ENCODE measurements around the gene CCNC.

DNA sequence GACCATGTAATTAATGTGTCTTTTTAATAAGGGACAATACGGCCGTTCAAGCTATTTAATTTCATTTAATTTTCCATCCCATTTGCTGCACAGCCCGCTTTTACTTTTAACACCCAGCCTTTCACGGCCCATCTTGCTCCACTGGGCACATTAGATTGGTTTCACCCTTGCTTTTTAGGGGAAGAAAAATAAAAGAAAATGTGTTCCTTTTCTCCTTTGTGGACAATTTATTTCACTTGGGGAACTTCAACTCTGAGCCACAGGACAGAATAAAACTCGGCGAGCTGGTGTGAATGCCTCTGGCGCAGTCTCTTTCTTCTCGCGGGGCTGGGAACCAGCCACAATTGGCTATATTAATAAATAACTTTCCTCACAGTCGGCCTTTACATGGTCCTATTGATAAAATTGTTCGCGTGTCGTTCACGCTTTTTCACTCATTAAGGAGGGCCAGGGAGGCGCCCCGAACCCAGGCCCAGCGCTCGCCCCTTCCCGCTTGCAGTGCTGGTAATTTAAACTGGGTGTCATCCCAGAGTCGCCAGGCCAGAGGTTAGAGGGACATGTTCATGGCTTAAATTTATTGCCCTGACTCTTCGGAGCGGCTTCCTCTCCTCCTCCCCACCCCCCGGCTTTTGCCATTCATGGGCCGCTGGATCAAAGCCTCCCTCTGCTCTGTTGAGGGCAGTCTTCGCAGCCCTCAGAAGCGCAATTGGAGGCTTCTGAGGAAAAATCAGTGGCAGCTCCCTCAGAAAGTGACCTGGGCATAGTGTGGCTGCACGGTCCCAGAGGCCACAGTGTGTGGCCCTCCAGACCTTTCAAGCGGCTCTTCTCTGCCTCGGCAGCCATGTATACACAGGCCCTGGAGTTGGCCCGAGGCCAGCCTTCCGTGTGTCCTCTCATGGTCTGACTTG, 36.0 kb upstream of the CCNC start:
- TF ChIP-seq POLR2AphosphoS5 (IDR thresholded peaks at IDR 0.05): no peak
- TF ChIP-seq, protein P1, sequence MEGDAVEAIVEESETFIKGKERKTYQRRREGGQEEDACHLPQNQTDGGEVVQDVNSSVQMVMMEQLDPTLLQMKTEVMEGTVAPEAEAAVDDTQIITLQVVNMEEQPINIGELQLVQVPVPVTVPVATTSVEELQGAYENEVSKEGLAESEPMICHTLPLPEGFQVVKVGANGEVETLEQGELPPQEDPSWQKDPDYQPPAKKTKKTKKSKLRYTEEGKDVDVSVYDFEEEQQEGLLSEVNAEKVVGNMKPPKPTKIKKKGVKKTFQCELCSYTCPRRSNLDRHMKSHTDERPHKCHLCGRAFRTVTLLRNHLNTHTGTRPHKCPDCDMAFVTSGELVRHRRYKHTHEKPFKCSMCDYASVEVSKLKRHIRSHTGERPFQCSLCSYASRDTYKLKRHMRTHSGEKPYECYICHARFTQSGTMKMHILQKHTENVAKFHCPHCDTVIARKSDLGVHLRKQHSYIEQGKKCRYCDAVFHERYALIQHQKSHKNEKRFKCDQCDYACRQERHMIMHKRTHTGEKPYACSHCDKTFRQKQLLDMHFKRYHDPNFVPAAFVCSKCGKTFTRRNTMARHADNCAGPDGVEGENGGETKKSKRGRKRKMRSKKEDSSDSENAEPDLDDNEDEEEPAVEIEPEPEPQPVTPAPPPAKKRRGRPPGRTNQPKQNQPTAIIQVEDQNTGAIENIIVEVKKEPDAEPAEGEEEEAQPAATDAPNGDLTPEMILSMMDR (IDR thresholded peaks at IDR 0.05): no peak
- TF ChIP-seq EP300 (IDR thresholded peaks at IDR 0.05): no peak
- no peak for TF ChIP-seq POLR2A (IDR thresholded peaks at IDR 0.05)
